RPMI7951 (cell line): ENCODE data around the gene TUBB4B. TPM values are rescaled to one million over a fixed set of nuclear protein-coding genes. Genes with fewer than 3 reads are reported as not detected.

Experiments used
- DNase-seq: peaks from one replicate; pipeline ENCODE4 v3.0.0-alpha.2; 2012; ENCODE audit warnings: low read depth
- total RNA-seq: library from RNA; depleted of rRNA; stranded (reverse); fragments of >200 nt; shearing (Covaris generic); gene quantifications from 2 replicates; pipeline ENCODE4 v1.2.3, GENCODE V29; 2014; rRNA removed

TUBB4B gene
- total RNA-seq, 1 experiment from 2014 or later = 295 TPM

DNA sequence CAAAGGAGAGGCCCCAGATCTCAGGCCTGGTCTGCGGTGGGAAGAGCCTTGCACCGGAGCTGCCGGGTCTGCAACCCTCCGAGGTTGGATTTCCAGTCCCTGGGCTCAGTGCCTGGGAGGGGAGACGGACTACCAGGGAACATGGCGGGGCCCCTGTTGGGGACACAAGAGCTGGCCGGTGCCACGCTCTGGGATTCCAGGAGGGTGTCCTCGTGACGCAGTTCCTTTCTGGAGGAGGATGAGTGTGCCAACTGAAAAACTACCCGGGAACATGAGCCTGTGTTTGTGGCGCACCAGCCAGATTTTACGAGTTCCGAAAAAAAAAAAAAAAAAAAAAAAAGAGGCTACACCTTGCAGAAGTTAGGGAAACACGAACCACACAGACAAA, 52.0 kb downstream of the TUBB4B start:
- DNase-seq = no peak

Other genes starting within 250 kb of the TUBB4B start
- gene PAXX, start 248.9 kb upstream of the TUBB4B start, total RNA-seq = 24.5 and 50.9 TPM in 2 replicates
- 0.68 and 1.7 TPM in 2 replicates for gene CLIC3, start 244.7 kb upstream of the TUBB4B start, total RNA-seq
- 4.1 and 10.8 TPM in 2 replicates for gene ABCA2, start 213.1 kb upstream of the TUBB4B start, total RNA-seq
- gene FUT7, start 209.2 kb upstream of the TUBB4B start, total RNA-seq = not detected in 2 replicates
- 0.60 and 1.6 TPM in 2 replicates for gene NPDC1, start 195.1 kb upstream of the TUBB4B start, total RNA-seq
- gene ENTPD2, start 187.2 kb upstream of the TUBB4B start, total RNA-seq = not detected in 2 replicates
- gene SAPCD2, start 170.7 kb upstream of the TUBB4B start, total RNA-seq = 15.3 and 21.8 TPM in 2 replicates
- 7.6 and 10.0 TPM in 2 replicates for gene UAP1L1, start 163.8 kb upstream of the TUBB4B start, total RNA-seq
- 39.2 and 56.9 TPM in 2 replicates for gene MAN1B1, start 154.3 kb upstream of the TUBB4B start, total RNA-seq
- 30.8 and 37.5 TPM in 2 replicates for gene DPP7, start 126.6 kb upstream of the TUBB4B start, total RNA-seq
- gene GRIN1, start 102.1 kb upstream of the TUBB4B start, total RNA-seq = 0.20 TPM in 1 of 2 replicates, not detected in the other
- not detected in 2 replicates for gene LRRC26, start 71.2 kb upstream of the TUBB4B start, total RNA-seq
- gene TMEM210, start 69.2 kb upstream of the TUBB4B start, total RNA-seq = not detected in 2 replicates
- gene ANAPC2, start 52.7 kb upstream of the TUBB4B start, total RNA-seq = 8.1 and 9.8 TPM in 2 replicates
- gene SSNA1, start 52.6 kb upstream of the TUBB4B start, total RNA-seq = 72.8 and 99.2 TPM in 2 replicates
- gene TPRN, start 40.5 kb upstream of the TUBB4B start, total RNA-seq = 1.1 and 3.7 TPM in 2 replicates
- 39.1 and 40.0 TPM in 2 replicates for gene TMEM203, start 35.6 kb upstream of the TUBB4B start, total RNA-seq
- 4.6 and 5.4 TPM in 2 replicates for gene NDOR1, start 35.6 kb upstream of the TUBB4B start, total RNA-seq
- gene RNF208, start 19.0 kb upstream of the TUBB4B start, total RNA-seq = not detected in 2 replicates
- gene CYSRT1, start 16.1 kb upstream of the TUBB4B start, total RNA-seq = 0.36 and 1.1 TPM in 2 replicates
- gene RNF224, start 13.8 kb upstream of the TUBB4B start, total RNA-seq = not detected in 2 replicates
- not detected in 2 replicates for gene SLC34A3, start 10.4 kb upstream of the TUBB4B start, total RNA-seq
- not detected in 2 replicates for gene STPG3, start 10.0 kb downstream of the TUBB4B start, total RNA-seq
- 34.2 and 46.8 TPM in 2 replicates for gene NELFB, start 14.0 kb downstream of the TUBB4B start, total RNA-seq
- gene TOR4A, start 36.4 kb downstream of the TUBB4B start, total RNA-seq = under 0.01 TPM in 2 replicates
- gene NRARP, start 61.0 kb downstream of the TUBB4B start, total RNA-seq = 0.12 TPM in 1 of 2 replicates, not detected in the other
- gene EXD3, start 181.9 kb downstream of the TUBB4B start, total RNA-seq = 0.24 and 1.3 TPM in 2 replicates
- gene NOXA1, start 182.1 kb downstream of the TUBB4B start, total RNA-seq = not detected in 2 replicates
- gene ENTPD8, start 200.1 kb downstream of the TUBB4B start, total RNA-seq = not detected in 2 replicates
- 11.9 and 12.7 TPM in 2 replicates for gene NSMF, start 218.0 kb downstream of the TUBB4B start, total RNA-seq